Activated CD8-positive, alpha-beta memory T cell treated with anti-CD3 and anti-CD28 coated beads for 1 hour (primary cell): Measurements from ENCODE around the gene PBX3.
A peak's percentile ranks its signal among the peaks of the same experiment; 100 is the strongest.

Source experiments
- DNase-seq, 2 donors: peaks; one replicate each; pipeline ENCODE4 v3.0.0-alpha.2; 2020; ENCODE audit warnings: low read depth in 1 of 2; ENCODE audit errors: extremely low read depth in 1 of 2

Gene PBX3

DNA sequence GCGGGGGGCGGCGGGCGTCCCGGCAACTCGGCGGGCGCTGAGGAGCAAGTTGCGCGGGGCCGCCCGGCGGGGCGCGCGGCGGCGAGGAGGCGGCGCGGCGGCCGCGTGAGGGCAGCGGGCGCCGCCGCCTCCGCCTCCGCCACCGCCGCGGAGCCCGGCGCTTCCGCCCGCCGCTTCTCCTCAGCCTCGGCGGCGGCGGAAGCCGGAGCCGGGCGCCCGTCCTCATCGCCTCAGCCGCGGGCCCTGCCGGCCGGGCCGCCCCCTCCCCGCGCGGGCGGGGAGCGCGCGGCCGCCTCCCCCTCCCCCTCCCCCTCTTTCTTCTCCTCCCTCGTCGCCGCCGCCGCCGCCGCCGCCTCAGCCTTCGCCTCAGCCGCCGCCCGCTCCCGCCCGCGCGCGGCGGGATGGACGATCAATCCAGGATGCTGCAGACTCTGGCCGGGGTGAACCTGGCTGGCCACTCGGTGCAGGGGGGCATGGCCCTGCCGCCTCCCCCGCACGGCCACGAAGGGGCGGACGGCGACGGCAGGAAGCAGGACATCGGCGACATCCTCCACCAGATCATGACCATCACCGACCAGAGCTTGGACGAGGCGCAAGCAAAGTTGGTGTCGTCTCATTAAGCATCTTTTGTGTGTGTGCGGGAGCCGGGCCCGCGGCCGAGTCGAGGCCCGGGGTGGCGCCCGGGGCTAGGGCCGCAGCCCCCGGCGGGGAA lies at the start of gene PBX3:
Gene PBX3 (plus strand): TSS at position 321 of the 712 bp plus-strand sequence.
- peak in 1 of 2 donors; percentile 32 for DNase-seq

DNA sequence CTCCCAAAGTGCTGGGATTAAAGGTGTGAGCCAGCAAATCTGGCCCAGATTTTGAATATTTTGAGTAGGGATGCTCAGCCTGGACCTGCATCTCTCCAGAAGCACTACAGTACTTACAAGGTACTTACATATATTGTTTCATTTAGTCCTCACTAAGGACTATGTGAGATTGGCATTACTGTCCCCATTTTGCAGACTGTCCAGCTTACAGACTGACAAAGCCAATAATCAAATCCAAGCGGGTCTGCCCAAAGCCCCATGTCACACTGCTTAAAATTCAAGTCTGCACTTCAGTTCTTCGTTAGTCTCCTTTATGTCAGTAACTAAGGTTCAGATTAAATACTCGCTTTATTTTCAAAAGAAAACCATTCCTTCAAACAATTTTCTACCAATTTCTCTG lies 47.3 kb upstream of the PBX3 start:
- no peak for DNase-seq

DNA sequence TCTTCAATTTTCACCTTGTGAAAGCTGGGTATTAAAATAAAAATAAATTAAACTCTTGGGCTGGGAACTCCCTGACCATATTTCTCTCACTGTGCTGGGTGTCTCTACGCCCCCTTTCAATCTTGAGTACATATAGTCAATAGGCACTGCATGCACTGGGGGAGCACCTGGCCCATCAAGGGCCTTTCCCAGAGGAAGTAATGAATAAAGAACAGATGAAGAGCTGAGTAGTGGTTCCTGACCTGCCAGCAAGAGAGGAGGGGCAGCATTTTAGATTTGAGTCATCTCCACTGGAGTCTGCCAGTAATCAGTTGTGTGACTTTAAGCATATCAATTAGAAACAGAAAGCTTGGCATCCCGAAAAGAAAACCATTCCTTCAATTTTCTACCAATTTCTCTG lies 46.4 kb upstream of the PBX3 start:
- no peak for DNase-seq

DNA sequence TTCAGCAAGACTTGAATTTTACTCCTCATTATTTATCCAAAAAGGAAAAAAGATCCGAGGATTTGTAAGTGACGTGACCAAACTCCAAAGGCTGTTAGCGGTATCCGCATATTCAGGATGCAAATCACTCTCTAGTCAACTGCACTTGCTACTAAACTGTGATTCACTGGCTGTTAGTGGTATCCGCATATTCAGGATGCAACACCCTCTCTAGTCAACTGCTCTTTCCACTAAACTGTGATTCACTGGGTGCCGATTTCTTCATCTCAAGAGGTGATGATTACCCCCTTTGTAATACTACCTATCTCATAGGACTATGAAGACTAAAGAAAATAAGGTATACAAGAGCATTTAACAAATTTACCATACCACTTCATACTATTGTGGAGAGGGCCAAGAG lies 45.8 kb upstream of the PBX3 start:
- no peak for DNase-seq

DNA sequence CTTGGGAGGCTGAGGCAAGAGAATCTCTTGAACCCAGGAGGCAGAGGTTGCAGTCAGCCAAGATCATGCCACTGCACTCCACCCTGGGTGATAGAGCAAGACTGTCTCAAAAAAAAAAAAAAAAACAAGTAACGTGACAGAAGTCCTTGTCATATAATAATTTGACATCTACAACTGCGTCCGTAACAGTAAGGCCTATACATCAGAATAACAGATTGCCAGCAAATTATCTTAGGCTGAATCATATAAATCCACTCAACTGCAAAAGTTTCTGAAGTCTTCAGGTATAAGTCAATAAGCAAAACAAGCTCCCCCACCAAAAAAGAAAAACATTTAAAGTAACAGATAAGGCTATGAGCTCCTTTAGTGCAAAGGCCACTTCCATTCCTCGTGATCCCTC lies 43.5 kb upstream of the PBX3 start:
- no peak for DNase-seq

DNA sequence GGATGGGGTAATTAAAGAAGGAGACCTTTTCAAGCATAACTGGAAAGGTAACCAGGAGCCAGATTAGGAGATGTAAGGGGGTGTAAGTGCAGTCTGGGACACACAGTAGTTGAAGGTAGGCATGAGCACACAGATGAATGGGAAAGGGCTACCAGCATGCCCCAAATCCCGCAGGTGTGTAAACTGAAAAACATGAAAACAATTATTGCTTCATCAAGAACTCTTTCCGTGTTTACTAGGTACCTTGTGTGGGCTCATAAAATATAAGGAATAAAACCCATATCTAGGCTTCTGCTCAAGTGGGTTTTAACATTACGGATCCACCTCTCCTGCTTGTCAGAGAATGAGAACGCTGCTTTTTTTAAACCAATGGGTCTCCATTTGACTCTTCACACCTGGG lies 41.3 kb upstream of the PBX3 start:
- no peak for DNase-seq

DNA sequence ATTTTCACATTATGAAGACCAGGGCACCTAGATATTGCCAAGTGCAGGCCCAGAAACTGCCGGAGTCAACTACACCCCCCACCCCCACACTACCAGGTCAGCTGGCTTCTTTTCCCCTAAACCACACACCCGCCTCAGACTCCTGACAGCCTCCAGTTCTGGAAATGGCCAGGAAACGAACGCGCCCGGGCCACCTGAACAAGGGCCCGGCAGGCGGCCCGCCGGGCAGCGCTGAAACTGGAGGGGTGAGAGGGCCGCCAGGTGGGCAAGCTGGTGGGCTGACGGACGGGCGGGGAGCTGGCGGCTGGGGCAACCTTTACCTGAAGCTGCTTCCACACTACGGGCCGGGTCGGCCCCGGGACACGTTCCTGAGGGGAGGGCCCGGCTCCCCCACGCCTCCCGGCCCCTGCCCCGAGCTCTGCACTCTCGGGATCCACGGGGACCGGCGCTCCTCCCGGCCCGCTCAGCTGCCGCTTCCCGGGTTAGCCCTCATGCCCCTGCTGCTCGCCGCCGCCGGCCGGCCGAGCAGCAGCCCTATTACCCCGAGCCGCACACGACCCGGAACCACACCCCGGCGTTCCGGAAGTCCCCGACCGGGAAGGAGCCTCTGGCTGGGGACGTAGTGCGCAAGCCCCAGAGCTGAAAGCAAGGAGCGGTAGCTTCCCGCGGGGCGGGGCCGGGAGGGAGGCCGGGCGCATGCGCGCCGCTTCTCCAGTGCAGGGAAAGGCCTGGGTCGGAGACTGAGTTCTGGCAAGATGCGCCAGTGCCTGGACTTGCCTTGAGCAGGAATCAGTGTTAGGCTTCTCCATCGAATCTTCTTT lies 40.3 kb upstream of the PBX3 start, which contains the start of gene MAPKAP1:
Gene MAPKAP1 (minus strand): TSS at position 558 of the 821 bp plus-strand sequence. CDS start 34,634 bp downstream, outside the sequence.
- DNase-seq, result peak; percentile 84 to 89

DNA sequence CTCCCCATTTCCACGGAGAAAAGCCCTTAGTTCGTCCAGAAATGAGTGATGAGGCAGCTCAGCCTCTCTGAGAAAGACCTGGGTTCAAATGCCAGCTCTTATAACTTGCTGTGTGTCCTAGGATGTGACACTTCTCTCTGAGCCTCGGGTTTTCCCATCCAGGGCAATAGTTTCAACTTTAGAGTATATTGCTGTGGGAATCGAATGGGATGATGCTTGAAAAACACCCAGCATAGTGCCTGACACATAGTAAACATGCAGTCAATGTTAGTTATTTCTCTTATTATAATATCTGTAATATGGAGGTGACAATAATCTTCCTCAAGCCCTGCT lies 39.7 kb upstream of the PBX3 start:
- no peak for DNase-seq

DNA sequence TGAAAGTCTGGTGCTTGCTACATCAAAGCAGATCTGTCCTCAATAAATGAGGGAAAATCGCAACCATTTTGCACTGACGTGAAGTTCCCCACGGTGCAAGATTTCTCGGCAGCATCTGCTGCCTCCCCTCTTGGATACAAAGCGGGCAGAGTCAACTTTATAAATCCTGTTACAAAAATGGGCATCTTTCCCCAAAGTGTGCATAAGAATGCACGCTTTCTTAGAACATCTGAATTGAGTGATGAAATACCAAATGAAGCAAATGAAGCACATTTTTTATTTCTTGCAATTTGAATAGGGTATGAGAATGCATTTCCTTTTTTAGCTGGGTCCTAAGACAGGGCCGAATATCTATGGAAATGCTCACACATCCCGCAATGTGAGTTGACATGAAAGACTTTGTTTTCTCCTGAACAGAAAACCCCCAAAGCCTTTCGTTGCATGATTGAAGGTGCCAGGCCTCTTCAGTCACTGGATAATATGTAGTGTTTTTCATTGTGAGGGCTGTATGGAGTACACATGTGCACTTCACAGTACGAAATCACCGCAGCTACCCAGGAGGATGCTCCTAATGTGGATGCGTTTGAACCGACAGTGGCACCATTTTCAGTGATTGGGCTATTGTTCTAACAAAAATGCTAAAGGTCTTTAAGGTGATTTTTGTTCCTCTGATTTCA lies 20.6 kb upstream of the PBX3 start:
- DNase-seq, result no peak

DNA sequence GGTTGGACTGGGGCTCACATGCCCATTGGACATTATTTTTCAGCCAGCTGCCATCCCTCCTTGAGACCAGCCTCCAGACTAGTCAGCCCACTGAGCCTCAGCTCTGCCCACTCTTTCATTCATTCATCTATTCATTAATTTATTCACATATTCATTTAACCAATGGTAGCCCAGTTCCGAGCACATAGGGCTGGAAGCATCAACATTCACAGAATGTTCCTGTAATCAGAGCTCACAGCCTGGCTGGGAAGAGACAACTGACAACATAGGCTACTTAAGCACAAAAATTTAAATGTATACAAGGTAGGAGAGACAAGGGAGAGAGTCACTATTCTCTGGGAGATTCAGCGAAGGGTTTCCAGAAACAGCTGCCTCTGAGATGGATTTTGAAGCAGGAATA lies 17.0 kb upstream of the PBX3 start:
- DNase-seq, result no peak

DNA sequence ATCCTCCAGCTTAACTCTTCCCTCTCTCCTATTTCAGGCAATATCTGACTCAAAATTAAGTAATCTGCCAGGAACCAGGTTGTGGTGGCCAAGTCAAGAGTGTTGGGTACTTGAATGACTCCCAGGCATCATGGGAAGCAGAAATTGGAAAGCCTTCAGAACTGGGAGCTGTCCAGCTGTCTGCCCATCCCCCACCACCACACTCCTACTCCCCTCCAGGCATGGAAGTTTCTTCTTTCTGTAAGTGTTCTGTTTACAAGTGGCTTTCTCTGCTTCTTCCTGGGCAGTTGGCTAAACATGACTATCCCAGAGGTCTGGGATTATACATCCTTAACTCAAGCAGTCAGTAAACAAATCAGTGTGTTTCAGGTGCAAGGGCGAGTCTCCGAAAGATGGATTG lies 14.6 kb upstream of the PBX3 start:
- no peak for DNase-seq

DNA sequence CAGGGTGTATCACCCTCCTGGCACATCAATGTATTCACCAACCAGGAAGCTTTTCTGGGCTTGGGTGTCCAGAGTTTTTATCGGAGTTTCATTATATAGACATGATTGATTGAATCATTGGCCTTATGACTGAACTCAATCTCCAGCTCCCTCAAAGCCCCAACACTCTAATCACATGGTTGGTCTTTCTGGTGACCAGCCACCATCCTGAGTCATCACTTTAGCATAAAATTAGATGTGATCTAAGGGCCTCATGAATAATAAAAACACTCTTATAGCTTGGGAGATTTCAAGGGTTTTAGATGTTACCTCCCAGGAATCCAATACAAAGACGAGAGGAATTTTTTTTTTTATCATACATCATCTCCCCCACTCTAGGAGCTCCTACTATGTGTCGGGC lies 7.7 kb upstream of the PBX3 start:
- DNase-seq, result no peak

DNA sequence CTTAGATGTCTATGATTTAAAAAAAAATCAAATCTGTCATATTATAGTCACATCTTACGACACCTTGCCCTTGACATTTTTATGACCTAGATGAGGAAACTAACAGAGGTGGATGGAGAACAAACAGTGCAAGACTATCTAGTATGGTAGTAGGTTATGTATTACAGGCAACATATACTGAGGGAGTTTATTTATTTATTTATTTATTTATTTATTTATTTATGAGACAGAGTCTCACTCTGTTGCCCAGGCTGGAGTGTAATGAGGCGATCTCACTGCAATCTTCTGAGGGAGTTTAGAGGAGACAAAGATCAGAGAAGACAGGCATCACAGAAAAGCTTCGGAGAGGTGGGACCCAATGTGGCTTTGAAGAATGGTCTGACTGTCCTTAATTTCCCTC lies 4.5 kb upstream of the PBX3 start:
- DNase-seq, result no peak

DNA sequence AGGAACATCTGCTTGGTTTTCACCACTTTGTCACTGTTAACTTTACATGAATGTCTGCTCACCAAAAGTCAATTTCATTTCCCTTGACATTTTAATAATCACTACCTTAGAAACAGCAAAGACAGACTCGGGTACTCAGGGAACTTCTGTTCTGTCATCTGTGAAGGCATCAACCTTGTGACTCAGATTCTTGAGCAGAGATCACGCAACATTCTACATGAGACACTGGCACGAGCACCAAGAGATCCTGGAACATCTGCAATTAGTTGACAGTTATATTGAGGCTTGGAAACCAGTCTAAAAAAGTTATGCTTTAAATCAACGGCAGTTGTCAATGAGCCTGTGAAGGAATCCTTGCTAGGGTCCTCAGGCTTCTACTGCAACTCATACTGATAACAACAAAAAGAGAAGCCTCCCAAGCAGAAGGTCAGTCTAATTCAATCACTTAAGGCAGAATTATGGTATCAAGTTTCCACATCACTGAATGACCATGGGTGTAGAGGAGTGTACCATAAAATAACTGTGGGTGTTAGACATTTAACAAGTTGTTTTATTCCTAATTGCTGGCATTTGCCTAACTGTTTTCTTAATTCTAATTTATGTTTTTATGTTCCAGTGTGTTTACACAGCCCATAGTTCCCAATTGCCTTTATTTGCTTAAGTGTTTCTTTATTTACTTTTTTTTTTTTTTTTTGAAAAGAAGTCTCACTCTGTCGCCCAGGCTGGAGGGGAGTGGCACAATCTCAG lies 3.3 kb upstream of the PBX3 start:
- no peak for DNase-seq

DNA sequence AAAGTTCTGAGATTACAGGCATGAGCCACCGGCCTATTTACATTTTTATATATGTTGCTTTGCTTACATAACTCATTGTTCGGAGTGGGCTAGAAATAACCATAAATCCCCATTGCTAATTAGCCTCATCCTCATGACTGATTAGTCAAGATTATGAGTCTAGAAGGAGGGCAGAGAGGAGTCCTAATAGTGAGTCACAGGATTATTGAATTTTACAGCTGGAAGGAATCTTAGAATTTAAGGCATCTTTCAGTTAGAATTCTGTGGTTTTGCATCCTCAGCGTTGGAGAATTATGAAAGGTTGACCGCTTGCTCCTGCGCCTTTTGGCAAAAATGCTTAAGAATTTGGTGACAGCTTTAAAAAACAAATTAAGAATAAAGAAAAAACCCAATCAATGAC lies 2.6 kb upstream of the PBX3 start:
- no peak for DNase-seq

DNA sequence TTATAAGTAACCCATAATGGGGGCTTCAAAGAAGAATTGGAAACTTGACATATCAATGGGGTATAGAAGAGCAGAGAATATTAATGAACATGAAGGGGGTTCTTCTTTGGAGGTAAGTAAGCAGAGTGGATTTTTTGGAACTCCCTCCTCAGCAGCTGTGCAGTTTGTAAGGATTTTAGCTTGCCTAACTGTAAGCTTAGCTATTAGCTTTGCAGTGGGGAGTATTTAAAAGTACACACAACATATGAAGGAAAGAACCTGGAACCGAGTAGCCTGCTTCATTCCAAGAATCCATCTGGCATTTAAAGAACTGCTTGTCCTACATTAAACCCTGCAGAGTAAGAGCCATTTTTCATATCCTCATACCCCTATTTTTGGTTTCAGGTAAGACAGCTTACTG lies 2.2 kb upstream of the PBX3 start:
- no peak for DNase-seq

DNA sequence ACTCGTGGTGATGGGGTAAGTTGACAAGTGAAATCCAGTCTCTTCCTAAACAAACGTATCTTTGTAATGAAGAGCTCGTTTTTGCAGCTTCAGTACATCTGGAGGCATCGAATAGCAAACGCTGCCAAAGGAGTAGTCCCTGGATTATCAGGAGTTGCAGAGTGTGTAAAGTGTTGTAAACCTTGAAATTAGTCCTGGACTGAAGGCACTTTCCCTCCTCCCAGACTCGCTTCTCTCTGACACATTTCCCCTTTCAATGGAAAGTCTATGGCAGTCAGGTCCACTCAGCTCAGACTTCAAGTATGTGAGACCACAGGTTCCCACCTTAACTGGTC lies 1.5 kb upstream of the PBX3 start:
- no peak for DNase-seq

DNA sequence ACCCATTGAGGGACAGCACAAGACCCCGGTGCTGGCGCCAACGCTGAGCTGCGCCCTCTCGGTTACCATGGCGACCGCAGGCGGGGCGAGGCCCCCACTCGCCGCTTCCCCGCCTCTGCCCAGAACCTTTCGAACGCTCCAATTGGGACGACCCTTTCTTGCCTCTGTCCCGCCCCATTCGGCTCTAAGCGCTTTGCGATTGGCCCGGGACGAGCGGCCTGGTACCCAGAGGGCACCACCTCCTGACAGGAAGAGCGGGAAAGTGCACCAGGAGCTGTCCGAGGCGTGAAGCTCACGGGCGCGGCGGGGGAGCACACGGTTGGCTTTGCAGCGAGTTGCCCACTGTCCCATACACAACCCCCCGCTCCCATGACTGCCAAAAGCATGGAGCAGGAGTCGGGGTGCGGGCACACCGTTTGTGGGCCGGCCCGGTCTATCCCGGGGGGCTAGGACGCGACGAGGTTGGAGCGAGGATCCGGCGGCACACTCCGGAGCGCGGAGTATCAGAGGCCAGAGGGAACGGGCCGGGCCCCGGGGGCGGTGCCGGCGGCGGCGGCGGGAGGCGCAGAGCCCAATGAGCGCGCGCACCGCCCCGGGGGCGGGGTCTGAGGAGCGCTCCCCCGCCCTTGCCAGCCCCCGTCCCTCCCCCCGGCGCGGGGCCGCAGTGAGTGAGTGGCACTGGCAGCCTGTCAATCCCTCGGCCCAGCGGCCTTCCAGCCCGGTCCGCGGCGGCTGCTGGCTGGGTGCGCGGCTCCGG lies 978 bp upstream of the PBX3 start:
- peak; percentile 77 to 92 for DNase-seq

DNA sequence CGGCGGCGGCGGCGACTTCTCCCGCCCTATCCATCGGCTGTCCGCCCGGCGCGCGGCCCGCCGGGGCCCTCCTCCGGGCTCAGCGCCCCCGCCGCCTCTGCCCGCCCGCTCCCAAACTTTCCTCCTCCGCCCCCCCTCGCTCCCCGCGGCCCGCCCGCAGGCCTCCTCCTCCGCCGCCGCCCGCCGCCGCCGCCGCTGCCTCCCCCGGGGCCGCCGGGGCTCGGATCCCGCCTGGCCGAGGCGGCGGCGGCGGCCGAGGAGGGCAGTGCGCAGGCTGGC lies 460 bp upstream of the PBX3 start:
- DNase-seq, result no peak

DNA sequence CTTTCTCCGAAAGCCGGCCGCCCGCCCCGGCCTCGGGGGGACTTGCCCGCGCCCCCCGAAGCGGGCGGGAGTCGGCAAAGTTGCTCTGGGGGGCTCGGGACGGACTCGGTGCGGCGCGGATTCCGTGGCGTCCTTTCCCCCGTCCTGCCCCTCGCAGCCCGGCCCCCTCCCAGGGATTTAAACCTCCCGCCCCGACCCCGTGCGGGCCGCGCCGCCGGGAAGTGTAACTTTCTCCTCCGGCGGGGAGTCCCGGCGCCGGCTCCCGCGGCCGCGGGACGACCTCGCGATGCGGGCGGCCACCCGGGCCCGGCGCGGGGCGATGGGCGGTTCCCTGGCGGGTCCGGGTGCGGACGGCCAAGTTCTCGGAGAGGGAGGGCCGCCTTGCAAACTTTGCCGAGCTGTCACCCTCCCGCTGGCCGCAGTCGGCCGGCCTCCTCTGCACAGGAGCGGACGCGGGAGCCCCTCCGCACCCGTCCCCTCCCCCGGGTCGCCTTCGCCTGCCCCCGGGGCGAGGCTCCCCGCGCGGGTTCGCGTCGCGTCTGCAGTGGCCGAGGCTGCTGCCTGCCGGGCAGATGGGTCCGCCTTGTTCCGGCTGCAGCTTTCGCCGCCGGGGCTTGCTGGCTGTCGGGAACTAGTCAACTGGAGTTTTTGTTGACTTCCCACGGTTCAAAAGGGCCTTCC lies 732 bp downstream of the PBX3 start:
- DNase-seq, result peak in 1 of 2 donors; percentile 10
